Stimulated activated CD4-positive, alpha-beta T cell treated with anti-CD3 and anti-CD28 coated beads, Interleukin-15, amount 100 ng/mL, for 24 hours (primary cell): ENCODE results near the gene PTGER2.

Experiments used
- DNase-seq: peaks from one replicate; pipeline ENCODE4 v3.0.0-alpha.2; 2020

The PTGER2 gene

GRCh38 chr14:52307376-52307775, 6.7 kb upstream of the PTGER2 start:
- no peak for DNase-seq

GRCh38 chr14:52307905-52308304, 6.2 kb upstream of the PTGER2 start:
- DNase-seq: no peak

GRCh38 chr14:52310541-52310940, 3.6 kb upstream of the PTGER2 start:
- DNase-seq: no peak

GRCh38 chr14:52312931-52313355, 1.2 kb upstream of the PTGER2 start:
- DNase-seq: no peak

- DNase-seq: peak; percentile 19
Observed at GRCh38 chr14:52313462-52313861, 650 bp upstream of the PTGER2 start.

GRCh38 chr14:52314595-52315354, 663 bp downstream of the PTGER2 start:
- DNase-seq: peak; percentile 61

- DNase-seq: no peak
Observed at GRCh38 chr14:52315355-52315718, 1.2 kb downstream of the PTGER2 start.

GRCh38 chr14:52318062-52318461, 4.0 kb downstream of the PTGER2 start:
- DNase-seq: no peak

GRCh38 chr14:52318826-52319645, 4.9 kb downstream of the PTGER2 start:
- DNase-seq: peak; percentile 21

GRCh38 chr14:52319919-52320318, 5.8 kb downstream of the PTGER2 start:
- no peak for DNase-seq

GRCh38 chr14:52325126-52325525, 11.0 kb downstream of the PTGER2 start:
- DNase-seq: peak; percentile 53

- DNase-seq: no peak
Observed at GRCh38 chr14:52325630-52326029, 11.5 kb downstream of the PTGER2 start.

GRCh38 chr14:52327374-52328226, 13.5 kb downstream of the PTGER2 start:
- DNase-seq: no peak

- no peak for DNase-seq
Observed at GRCh38 chr14:52328276-52328675, 14.2 kb downstream of the PTGER2 start.

GRCh38 chr14:52329678-52330369, 15.7 kb downstream of the PTGER2 start:
- peak; percentile 42 for DNase-seq

GRCh38 chr14:52332269-52332668, 18.2 kb downstream of the PTGER2 start:
- DNase-seq: no peak

GRCh38 chr14:52333108-52333507, 19.0 kb downstream of the PTGER2 start:
- no peak for DNase-seq

GRCh38 chr14:52333823-52334657, 19.9 kb downstream of the PTGER2 start:
- no peak for DNase-seq

- DNase-seq: no peak
Observed at GRCh38 chr14:52336241-52336640, 22.1 kb downstream of the PTGER2 start.

- DNase-seq: no peak
Observed at GRCh38 chr14:52338051-52338681, 24.1 kb downstream of the PTGER2 start.

- no peak for DNase-seq
Observed at GRCh38 chr14:52339262-52339661, 25.1 kb downstream of the PTGER2 start.
